Neutrophil (primary cell): ENCODE data around the gene MINAR1.

ENCODE experiments used
- H3K27ac ChIP-seq: fragments of 200-600 bp; sonication (generic); 2 replicates; pipeline ENCODE4 v1.5.1; 2016; ENCODE audit warnings: mild to moderate bottlenecking, moderate library complexity
- H3K27me3 ChIP-seq: fragments of 200-600 bp; sonication (generic); 2 replicates; pipeline ENCODE4 v1.6.0; 2016; ENCODE audit warnings: mild to moderate bottlenecking
- H3K36me3 ChIP-seq: fragments of 200-600 bp; sonication (generic); 2 replicates; pipeline ENCODE4 v1.5.1; 2017
- H3K4me1 ChIP-seq, 2 experiments: fragments of 200-600 bp in 1 of 2; sonication (generic) in 1 of 2; 1 replicate in 1 of 2; 2 replicates in 1 of 2; pipeline versions ENCODE4 v1.5.1 to v1.6.1; 2013 to 2016; ENCODE audit warnings: low read depth in 1 of 2, low read length in 1 of 2, mild to moderate bottlenecking in 1 of 2, moderate library complexity in 1 of 2; ENCODE audit not compliant: control insufficient read depth in 1 of 2, insufficient read depth in 1 of 2
- H3K4me3 ChIP-seq, 2 experiments: fragments of 200-600 bp in 1 of 2; sonication (generic) in 1 of 2; 1 replicate in 1 of 2; 2 replicates in 1 of 2; pipeline ENCODE4 v1.5.1; 2013 to 2016; ENCODE audit warnings: low read depth in 1 of 2, low read length in 1 of 2, mild to moderate bottlenecking in 1 of 2, moderate library complexity in 1 of 2
- H3K9me3 ChIP-seq: fragments of 200-600 bp; sonication (generic); 2 replicates; pipeline ENCODE4 v1.5.1; 2016
- TF ChIP-seq, protein P1 (sequence below): fragments of 200-600 bp; sonication (generic); IDR thresholded peaks from 2 replicates; pipeline ENCODE4 v1.5.1; 2016; ENCODE audit warnings: antibody characterized with exemption

MINAR1 gene, protein sequence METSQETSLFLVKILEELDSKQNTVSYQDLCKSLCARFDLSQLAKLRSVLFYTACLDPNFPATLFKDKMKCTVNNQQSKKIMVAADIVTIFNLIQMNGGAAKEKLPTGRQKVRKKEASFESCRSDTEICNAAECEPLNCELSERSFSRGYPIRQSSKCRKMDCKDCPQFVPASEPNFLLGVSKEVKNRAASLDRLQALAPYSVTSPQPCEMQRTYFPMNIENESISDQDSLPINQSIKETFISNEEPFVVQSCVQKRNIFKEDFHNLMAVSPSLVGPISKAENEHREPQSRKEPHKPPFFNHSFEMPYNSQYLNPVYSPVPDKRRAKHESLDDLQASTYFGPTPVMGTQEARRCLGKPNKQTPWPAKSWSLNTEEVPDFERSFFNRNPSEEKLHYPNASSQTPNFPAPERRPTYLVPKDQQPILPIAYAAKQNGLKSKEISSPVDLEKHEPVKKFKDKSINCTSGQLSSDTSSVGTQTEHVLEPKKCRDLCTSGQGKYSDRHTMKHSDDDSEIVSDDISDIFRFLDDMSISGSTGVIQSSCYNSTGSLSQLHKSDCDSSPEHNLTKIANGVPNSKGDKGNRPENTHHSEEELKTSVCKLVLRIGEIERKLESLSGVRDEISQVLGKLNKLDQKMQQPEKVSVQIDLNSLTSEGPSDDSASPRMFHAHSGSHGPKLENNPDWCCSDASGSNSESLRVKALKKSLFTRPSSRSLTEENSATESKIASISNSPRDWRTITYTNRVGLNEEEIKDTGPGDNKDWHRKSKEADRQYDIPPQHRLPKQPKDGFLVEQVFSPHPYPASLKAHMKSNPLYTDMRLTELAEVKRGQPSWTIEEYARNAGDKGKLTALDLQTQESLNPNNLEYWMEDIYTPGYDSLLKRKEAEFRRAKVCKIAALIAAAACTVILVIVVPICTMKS

DNA sequence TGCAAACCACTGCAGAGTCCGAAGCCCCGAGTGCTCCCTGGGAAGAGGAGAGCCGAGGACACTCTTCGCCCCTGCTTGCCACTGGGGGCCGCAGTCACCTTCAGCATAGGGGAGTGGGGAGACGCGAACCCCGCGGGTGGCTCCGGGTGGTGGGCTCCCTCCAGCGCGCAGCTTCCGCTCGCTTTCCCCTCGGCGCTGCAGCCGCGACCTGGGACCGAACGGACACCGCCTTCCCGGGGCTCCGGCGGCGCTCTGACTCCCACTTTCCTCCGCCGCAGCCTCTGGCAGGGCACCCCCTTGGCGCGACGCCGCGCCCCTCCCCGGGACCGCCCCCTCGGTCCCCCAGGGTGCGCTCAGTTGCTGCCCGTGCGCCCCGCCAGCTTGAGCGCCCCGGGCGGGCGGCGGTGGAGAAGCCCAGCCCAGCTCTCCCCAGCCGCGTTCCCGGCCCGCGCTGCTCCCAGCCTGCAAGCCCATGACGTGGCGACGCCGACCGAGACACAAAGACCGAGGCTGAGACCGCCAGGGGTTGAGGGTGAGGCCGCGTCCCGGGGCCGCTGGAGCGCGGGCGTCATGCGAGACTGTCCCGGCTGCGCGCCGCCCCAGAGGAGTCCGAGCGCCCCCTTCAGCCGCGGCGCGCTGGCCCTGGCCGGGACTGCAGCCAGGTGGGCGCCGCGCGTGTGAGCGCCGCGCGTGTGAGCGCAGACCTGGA, at the start of gene MINAR1:
Gene MINAR1, plus strand, starts transcription at position 701 of the 709 bp plus-strand sequence. CDS start 23,812 bp downstream, outside the sequence.
- TF ChIP-seq, protein P1, sequence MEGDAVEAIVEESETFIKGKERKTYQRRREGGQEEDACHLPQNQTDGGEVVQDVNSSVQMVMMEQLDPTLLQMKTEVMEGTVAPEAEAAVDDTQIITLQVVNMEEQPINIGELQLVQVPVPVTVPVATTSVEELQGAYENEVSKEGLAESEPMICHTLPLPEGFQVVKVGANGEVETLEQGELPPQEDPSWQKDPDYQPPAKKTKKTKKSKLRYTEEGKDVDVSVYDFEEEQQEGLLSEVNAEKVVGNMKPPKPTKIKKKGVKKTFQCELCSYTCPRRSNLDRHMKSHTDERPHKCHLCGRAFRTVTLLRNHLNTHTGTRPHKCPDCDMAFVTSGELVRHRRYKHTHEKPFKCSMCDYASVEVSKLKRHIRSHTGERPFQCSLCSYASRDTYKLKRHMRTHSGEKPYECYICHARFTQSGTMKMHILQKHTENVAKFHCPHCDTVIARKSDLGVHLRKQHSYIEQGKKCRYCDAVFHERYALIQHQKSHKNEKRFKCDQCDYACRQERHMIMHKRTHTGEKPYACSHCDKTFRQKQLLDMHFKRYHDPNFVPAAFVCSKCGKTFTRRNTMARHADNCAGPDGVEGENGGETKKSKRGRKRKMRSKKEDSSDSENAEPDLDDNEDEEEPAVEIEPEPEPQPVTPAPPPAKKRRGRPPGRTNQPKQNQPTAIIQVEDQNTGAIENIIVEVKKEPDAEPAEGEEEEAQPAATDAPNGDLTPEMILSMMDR = no peak
- no peaks in the 10 kb centered on the region for H3K36me3 ChIP-seq
- H3K4me3 ChIP-seq = peak within 1 kb of the TSS; percentile 44 to 60
- H3K4me1 ChIP-seq = peaks cover 19 to 27% of the 10 kb centered on the region in 2 experiments
- H3K27ac ChIP-seq = no peak within 1 kb of the TSS
- peaks cover 100% of the 10 kb centered on the region for H3K27me3 ChIP-seq
- no peaks in the 10 kb centered on the region for H3K9me3 ChIP-seq

DNA sequence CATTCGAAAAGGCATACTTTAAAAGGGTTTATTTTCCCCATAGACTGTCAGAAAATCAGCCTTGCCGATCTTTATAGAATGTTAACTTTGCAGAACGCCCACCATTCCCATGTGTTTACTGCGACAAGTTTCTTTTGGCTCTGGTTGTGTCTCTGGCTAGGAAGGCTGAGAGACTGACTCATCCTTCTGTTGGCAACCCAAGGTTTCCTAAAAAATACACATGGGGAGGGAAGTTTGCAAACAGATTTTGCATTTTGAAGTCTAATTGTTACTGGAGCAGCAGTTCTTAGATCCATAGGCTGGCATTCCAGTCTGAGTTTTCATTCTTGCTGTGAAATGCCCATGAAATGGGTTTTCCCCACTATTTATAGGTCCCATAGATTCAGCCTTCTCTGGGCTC, 37.9 kb upstream of the MINAR1 start:
- no peaks in the 10 kb centered on the region for H3K9me3 ChIP-seq
- TF ChIP-seq, protein P1 = no peak
- H3K36me3 ChIP-seq = no peaks in the 10 kb centered on the region
- no peaks in the 10 kb centered on the region for H3K4me1 ChIP-seq
- no peak overlapping the region for H3K27ac ChIP-seq
- no peaks in the 10 kb centered on the region for H3K27me3 ChIP-seq
- no peak overlapping the region for H3K4me3 ChIP-seq

DNA sequence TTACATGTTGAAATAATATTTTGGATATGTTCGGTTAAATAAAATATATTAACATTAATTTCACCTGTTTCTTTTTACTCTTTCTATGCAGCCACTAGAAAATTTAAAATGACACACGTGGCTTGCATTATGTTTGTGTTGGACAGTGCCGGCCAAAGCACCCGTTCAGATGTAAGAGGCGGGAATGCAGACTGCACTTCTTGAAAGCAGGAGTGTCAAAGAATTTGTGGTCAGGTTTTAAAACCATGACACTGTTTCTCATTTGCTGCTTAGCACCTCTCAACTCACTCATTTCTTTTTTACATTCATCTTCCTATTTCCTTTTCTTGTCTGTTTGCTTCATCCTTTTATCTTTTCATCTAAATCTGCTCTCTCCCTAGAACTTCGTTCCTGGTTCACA, 35.3 kb upstream of the MINAR1 start:
- Histone ChIP-seq H3K4me1 (peaks cover 18 to 20% of the 10 kb centered on the region in 2 experiments), H3K36me3 (no peaks in the 10 kb centered on the region), H3K4me3 (no peak overlapping the region), H3K27ac (no peak overlapping the region), H3K9me3 (no peaks in the 10 kb centered on the region), H3K27me3 (no peaks in the 10 kb centered on the region)
- TF ChIP-seq, protein P1 = no peak

DNA sequence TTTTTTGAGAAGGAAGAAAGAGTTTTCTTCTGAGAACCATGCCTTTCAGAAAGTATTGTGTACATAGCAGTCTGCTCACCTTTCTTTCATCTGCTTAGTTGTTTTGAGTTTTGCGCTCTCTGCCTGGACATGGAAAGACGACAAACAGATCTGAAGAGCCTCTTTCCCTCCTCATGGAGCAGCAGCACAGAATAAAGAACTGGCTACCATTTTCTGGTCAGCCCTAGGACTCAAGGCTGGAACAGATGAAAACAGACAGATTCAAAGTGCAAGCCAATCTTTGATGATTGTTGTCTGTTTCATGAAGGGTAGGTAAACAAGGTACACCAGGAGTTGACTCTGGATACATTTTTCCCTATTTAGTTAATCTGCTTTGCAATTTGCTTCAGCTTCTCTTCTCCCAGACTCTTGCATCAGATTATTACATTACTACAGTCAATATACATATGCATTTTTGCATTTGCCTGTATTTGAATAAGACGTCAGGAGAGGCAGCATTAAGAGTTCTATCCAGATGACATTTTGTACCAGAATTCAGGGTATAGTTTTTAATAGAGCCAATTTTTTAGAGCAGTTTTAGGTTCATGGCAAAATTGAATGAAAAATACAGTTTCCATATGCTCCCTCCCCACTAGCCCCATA, 34.7 kb upstream of the MINAR1 start:
- no peak overlapping the region for H3K27ac ChIP-seq
- no peak overlapping the region for H3K4me3 ChIP-seq
- H3K9me3 ChIP-seq = no peaks in the 10 kb centered on the region
- no peaks in the 10 kb centered on the region for H3K27me3 ChIP-seq
- H3K4me1 ChIP-seq = peaks cover 23 to 25% of the 10 kb centered on the region in 2 experiments
- no peaks in the 10 kb centered on the region for H3K36me3 ChIP-seq
- TF ChIP-seq, protein P1 = no peak

DNA sequence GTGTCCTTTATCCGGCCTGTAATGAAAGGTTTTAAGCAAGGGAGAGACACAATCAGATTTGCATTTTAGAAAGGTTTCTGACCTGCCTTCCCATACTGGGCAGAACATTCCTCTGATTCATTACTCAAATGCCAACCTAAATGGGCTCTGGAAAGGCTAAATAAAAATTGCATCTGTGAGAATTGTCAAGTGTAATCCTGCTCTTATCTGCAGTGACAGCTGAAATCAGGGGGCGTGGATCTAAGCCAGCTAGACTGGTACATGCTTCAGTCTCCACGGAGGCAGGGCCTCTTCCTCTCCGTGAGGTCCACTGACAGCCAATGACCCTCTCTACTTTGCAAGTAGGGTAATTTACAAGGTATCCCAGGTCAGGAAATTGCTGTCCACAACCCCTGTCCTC, 32.5 kb upstream of the MINAR1 start:
- Histone ChIP-seq H3K27ac (no peak overlapping the region), H3K9me3 (no peaks in the 10 kb centered on the region), H3K36me3 (no peaks in the 10 kb centered on the region), H3K4me1 (peaks cover 27 to 30% of the 10 kb centered on the region in 2 experiments), H3K27me3 (no peaks in the 10 kb centered on the region), H3K4me3 (no peak overlapping the region)
- TF ChIP-seq, protein P1 = no peak
